Trophoblast cell (in vitro differentiated cells and primary cell): Measurements from ENCODE around the gene TEPSIN.

Experiments used
- DNase-seq, 2 donors: peaks; one replicate each; pipeline ENCODE4 v3.0.0-alpha.2; 2016
- H2AFZ ChIP-seq: 2 replicates; pipeline ENCODE4 v1.6.1; 2013; ENCODE audit warnings: low read length, moderate library complexity, mild to moderate bottlenecking; ENCODE audit not compliant: insufficient read depth, poor library complexity
- H2AK5ac ChIP-seq: 2 replicates; pipeline ENCODE4 v1.6.1; 2013; ENCODE audit warnings: mild to moderate bottlenecking, low read length
- H2BK120ac ChIP-seq: 2 replicates; pipeline ENCODE4 v1.6.1; 2013; ENCODE audit warnings: low read length, mild to moderate bottlenecking, moderate library complexity; ENCODE audit not compliant: insufficient read depth, poor library complexity
- H2BK12ac ChIP-seq: 2 replicates; pipeline ENCODE4 v1.6.1; 2013; ENCODE audit warnings: mild to moderate bottlenecking, low read length, moderate library complexity
- H2BK5ac ChIP-seq: 2 replicates; pipeline ENCODE4 v1.6.1; 2013; ENCODE audit warnings: low read length, low read depth, moderate library complexity, mild to moderate bottlenecking; ENCODE audit not compliant: poor library complexity
- H3K14ac ChIP-seq: 2 replicates; pipeline ENCODE4 v1.6.1; 2013; ENCODE audit warnings: mild to moderate bottlenecking, low read length
- H3K18ac ChIP-seq: 2 replicates; pipeline ENCODE4 v1.6.1; 2013; ENCODE audit warnings: mild to moderate bottlenecking, low read length
- H3K23ac ChIP-seq: 2 replicates; pipeline ENCODE4 v1.6.1; 2013; ENCODE audit warnings: low read length
- H3K27ac ChIP-seq: 2 replicates; pipeline ENCODE4 v1.5.1; 2013; ENCODE audit warnings: low read depth, mild to moderate bottlenecking, inconsistent platforms, low read length, moderate library complexity
- H3K27me3 ChIP-seq: 2 replicates; pipeline ENCODE4 v1.6.1; 2013; ENCODE audit warnings: inconsistent platforms, mild to moderate bottlenecking, low read length, moderate library complexity; ENCODE audit not compliant: insufficient read depth
- H3K36me3 ChIP-seq, 2 experiments: 1 replicate in 1 of 2; 2 replicates in 1 of 2; pipeline ENCODE4 v1.6.1; 2013; ENCODE audit warnings: low read length in 2 of 2, mild to moderate bottlenecking in 2 of 2, moderate library complexity in 1 of 2; ENCODE audit not compliant: insufficient read depth in 2 of 2, control insufficient read depth in 1 of 2
- H3K4ac ChIP-seq: 2 replicates; pipeline ENCODE4 v1.6.1; 2013; ENCODE audit warnings: low read depth, mild to moderate bottlenecking, low read length, moderate library complexity
- H3K4me1 ChIP-seq, 2 experiments: 1 replicate in 1 of 2; 2 replicates in 1 of 2; pipeline ENCODE4 v1.6.1; 2013; ENCODE audit warnings: low read length in 2 of 2, mild to moderate bottlenecking in 2 of 2, moderate library complexity in 1 of 2; ENCODE audit not compliant: insufficient read depth in 2 of 2, control insufficient read depth in 1 of 2
- H3K4me2 ChIP-seq: 2 replicates; pipeline ENCODE4 v1.6.1; 2013; ENCODE audit warnings: inconsistent platforms, mild to moderate bottlenecking, low read length, moderate library complexity
- H3K4me3 ChIP-seq: 2 replicates; pipeline ENCODE4 v1.5.1; 2013; ENCODE audit warnings: mild to moderate bottlenecking, low read depth, low read length, inconsistent platforms
- H3K79me1 ChIP-seq: one replicate; pipeline ENCODE4 v1.6.1; 2013; ENCODE audit warnings: low read length
- H3K79me2 ChIP-seq: 2 replicates; pipeline ENCODE4 v1.6.1; 2013; ENCODE audit warnings: low read length, mild to moderate bottlenecking; ENCODE audit not compliant: control insufficient read depth, insufficient read depth, poor library complexity
- H3K9ac ChIP-seq: 2 replicates; pipeline ENCODE4 v1.6.1; 2013; ENCODE audit warnings: mild to moderate bottlenecking, low read length
- H3K9me3 ChIP-seq: 2 replicates; pipeline ENCODE4 v1.6.1; 2013; ENCODE audit warnings: low read depth, mild to moderate bottlenecking, control low read depth, inconsistent platforms, low read length; ENCODE audit not compliant: insufficient read depth
- H4K12ac ChIP-seq: 2 replicates; pipeline ENCODE4 v1.6.1; 2013; ENCODE audit warnings: low read depth, mild to moderate bottlenecking, low read length, moderate library complexity
- H4K8ac ChIP-seq: 2 replicates; pipeline ENCODE4 v1.6.1; 2013; ENCODE audit warnings: low read depth, mild to moderate bottlenecking, low read length, moderate library complexity
- H4K91ac ChIP-seq: one replicate; pipeline ENCODE4 v1.6.1; 2013; ENCODE audit warnings: low read depth, mild to moderate bottlenecking, low read length, moderate library complexity
- WGBS: extraction: QIAGEN DNeasy Blood & Tissue Kit; methylation state at CpG from one replicate; pipeline ENCODE4 v1.1.7; 2013; ENCODE audit warnings: missing lambda C conversion rate; ENCODE audit not compliant: insufficient read length, insufficient coverage; ENCODE audit errors: extremely low coverage; 5-methylcytosine and 5-hydroxymethylcytosine counted together

Gene TEPSIN

GRCh38 chr17:81230043-81230820 lies 8.6 kb downstream of the TEPSIN start:
- Histone ChIP-seq H3K27ac (no peak overlapping the region), H2AFZ (no peak overlapping the region), H3K9ac (no peak overlapping the region), H4K8ac (no peak overlapping the region), H3K79me1 (no peaks in the 10 kb centered on the region), H3K4me3 (no peak overlapping the region), H2BK120ac (no peak overlapping the region), H3K36me3 (peaks cover 30 to 37% of the 10 kb centered on the region in 2 experiments), H4K91ac (no peak overlapping the region), H3K9me3 (peaks cover 4% of the 10 kb centered on the region), H3K14ac (no peak overlapping the region), H4K12ac (no peak overlapping the region), H3K18ac (no peak overlapping the region), H3K4me1 (peaks cover 0 to 4% of the 10 kb centered on the region in 2 experiments), H3K4ac (no peak overlapping the region), H3K23ac (no peak overlapping the region), H2AK5ac (no peak overlapping the region), H2BK5ac (no peak overlapping the region), H3K27me3 (no peaks in the 10 kb centered on the region), H2BK12ac (no peak overlapping the region), H3K4me2 (no peak overlapping the region), H3K79me2 (no peaks in the 10 kb centered on the region)
- peak in 1 of 2 donors; percentile 40 for DNase-seq
- no CpG with 5 or more reads among the region's 26 CpGs for WGBS

- Histone ChIP-seq H3K27ac (no peak overlapping the region), H2AK5ac (no peak overlapping the region), H3K9ac (no peak overlapping the region), H4K12ac (no peak overlapping the region), H3K23ac (no peak overlapping the region), H3K4me3 (no peak overlapping the region), H3K9me3 (peaks cover 4% of the 10 kb centered on the region), H3K79me1 (no peaks in the 10 kb centered on the region), H3K4me1 (peaks cover 0 to 4% of the 10 kb centered on the region in 2 experiments), H2BK12ac (no peak overlapping the region), H2BK5ac (no peak overlapping the region), H4K8ac (no peak overlapping the region), H3K4ac (no peak overlapping the region), H2BK120ac (no peak overlapping the region), H4K91ac (no peak overlapping the region), H3K79me2 (no peaks in the 10 kb centered on the region), H3K27me3 (no peaks in the 10 kb centered on the region), H3K4me2 (no peak overlapping the region), H3K14ac (no peak overlapping the region), H3K18ac (no peak overlapping the region), H3K36me3 (peaks cover 30 to 37% of the 10 kb centered on the region in 2 experiments), H2AFZ (no peak overlapping the region)
- WGBS: no CpG with 5 or more reads among the region's 14 CpGs
- no peak for DNase-seq
Observed at GRCh38 chr17:81229666-81229920, 9.3 kb downstream of the TEPSIN start.

GRCh38 chr17:81228834-81229665 lies 9.8 kb downstream of the TEPSIN start:
- no CpG with 5 or more reads among the region's 32 CpGs for WGBS
- Histone ChIP-seq H3K79me2 (no peaks in the 10 kb centered on the region), H3K9ac (no peak overlapping the region), H3K4me2 (no peak overlapping the region), H2AFZ (no peak overlapping the region), H2AK5ac (no peak overlapping the region), H4K8ac (no peak overlapping the region), H3K4me3 (no peak overlapping the region), H2BK12ac (no peak overlapping the region), H3K36me3 (peaks cover 30 to 37% of the 10 kb centered on the region in 2 experiments), H4K91ac (no peak overlapping the region), H3K4me1 (peaks cover 0 to 4% of the 10 kb centered on the region in 2 experiments), H2BK120ac (no peak overlapping the region), H3K79me1 (no peaks in the 10 kb centered on the region), H3K9me3 (peaks cover 4% of the 10 kb centered on the region), H4K12ac (no peak overlapping the region), H3K18ac (no peak overlapping the region), H2BK5ac (no peak overlapping the region), H3K23ac (no peak overlapping the region), H3K27ac (no peak overlapping the region), H3K27me3 (no peaks in the 10 kb centered on the region), H3K4ac (no peak overlapping the region), H3K14ac (no peak overlapping the region)
- DNase-seq: no peak

- Histone ChIP-seq H3K9ac (no peak overlapping the region), H2AK5ac (no peak overlapping the region), H3K79me2 (peaks cover under 1% of the 10 kb centered on the region), H3K18ac (no peak overlapping the region), H4K8ac (no peak overlapping the region), H3K9me3 (peaks cover 4% of the 10 kb centered on the region), H3K79me1 (peaks cover under 1% of the 10 kb centered on the region), H2BK5ac (no peak overlapping the region), H4K12ac (no peak overlapping the region), H3K4me2 (no peak overlapping the region), H2AFZ (no peak overlapping the region), H3K23ac (no peak overlapping the region), H3K4ac (no peak overlapping the region), H3K14ac (no peak overlapping the region), H3K27ac (no peak overlapping the region), H2BK120ac (no peak overlapping the region), H2BK12ac (no peak overlapping the region), H3K4me1 (peaks cover 0 to 4% of the 10 kb centered on the region in 2 experiments), H4K91ac (no peak overlapping the region), H3K27me3 (no peaks in the 10 kb centered on the region), H3K36me3 (peaks cover 28 to 34% of the 10 kb centered on the region in 2 experiments), H3K4me3 (no peak overlapping the region)
- peak in 1 of 2 donors; percentile 19 for DNase-seq
- no CpG with 5 or more reads among the region's 9 CpGs for WGBS
Observed at GRCh38 chr17:81228420-81228819, 10.4 kb downstream of the TEPSIN start.
